ENCODE results near the gene NEDD4L.

The NEDD4L gene

DNA sequence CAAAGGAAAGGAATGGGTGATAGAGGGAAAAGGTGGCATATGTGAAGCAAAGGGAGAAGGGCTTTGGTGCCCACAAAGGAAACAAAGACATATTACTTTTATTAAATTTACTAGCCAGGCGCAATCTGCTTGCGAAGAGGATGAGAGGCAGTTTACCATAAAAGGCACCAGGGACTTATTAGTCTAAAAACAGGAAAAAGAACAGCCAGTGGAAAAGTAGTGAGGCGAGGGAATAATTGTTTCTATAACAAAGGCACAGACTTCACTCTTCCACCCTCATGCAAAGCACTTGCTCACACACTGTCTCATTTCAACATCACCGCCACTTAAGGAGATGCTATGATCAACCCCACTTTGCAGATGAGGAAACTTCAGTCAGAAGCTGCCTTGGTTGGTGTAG, 374.3 kb downstream of the NEDD4L start:
- Histone ChIP-seq H3K79me1 (ENCODE audit: low read length) (no peaks in the 10 kb centered on the region), H3K4ac (ENCODE audit: low read depth, low read length) (no peak overlapping the region), H3K79me2 (ENCODE audit: control insufficient read depth, insufficient read depth, low read length, poor library complexity) (no peaks in the 10 kb centered on the region), H2BK120ac (ENCODE audit: insufficient read depth, low read length, poor library complexity) (no peak overlapping the region), H2BK5ac (ENCODE audit: low read depth, low read length, poor library complexity) (no peak overlapping the region), H3K4me2 (ENCODE audit: low read length) (no peak overlapping the region), H2AFZ (ENCODE audit: insufficient read depth, low read length, poor library complexity) (no peak overlapping the region), H4K91ac (ENCODE audit: low read depth, low read length) (no peak overlapping the region), H3K27me3 (ENCODE audit: insufficient read depth, low read length) (no peaks in the 10 kb centered on the region), H4K12ac (ENCODE audit: low read depth, low read length) (no peak overlapping the region), H3K36me3 (ENCODE audit: control insufficient read depth in 1 of 2, insufficient read depth in 2 of 2, low read length in 2 of 2) (no peaks in the 10 kb centered on the region), H3K23ac (ENCODE audit: low read length) (no peak overlapping the region), H2AK5ac (ENCODE audit: low read length) (no peak overlapping the region), H3K18ac (ENCODE audit: low read length) (no peak overlapping the region), H3K14ac (ENCODE audit: low read length) (no peak overlapping the region), H3K9me3 (ENCODE audit: insufficient read depth, low read depth, low read length) (peaks cover 3% of the 10 kb centered on the region), H3K9ac (ENCODE audit: low read length) (no peak overlapping the region), H2BK12ac (ENCODE audit: low read length) (no peak overlapping the region), H3K27ac (ENCODE audit: low read depth, low read length) (no peak overlapping the region), H3K4me3 (ENCODE audit: low read depth, low read length) (no peak overlapping the region), H4K8ac (ENCODE audit: low read depth, low read length) (no peak overlapping the region), H3K4me1 (ENCODE audit: control insufficient read depth in 1 of 2, insufficient read depth in 2 of 2, low read length in 2 of 2) (no peaks in the 10 kb centered on the region)
- WGBS (ENCODE audit: extremely low coverage, insufficient coverage, insufficient read length) = no CpG with 5 or more reads among the region's 4 CpGs
- DNase-seq = no peak

GRCh38 chr18:58419587-58420199, 375.7 kb downstream of the NEDD4L start:
- H4K91ac ChIP-seq (ENCODE audit: low read depth, low read length) = no peak overlapping the region
- no peak overlapping the region for H2AFZ ChIP-seq (ENCODE audit: insufficient read depth, low read length, poor library complexity)
- H3K9ac ChIP-seq (ENCODE audit: low read length) = no peak overlapping the region
- H3K4me3 ChIP-seq (ENCODE audit: low read depth, low read length) = no peak overlapping the region
- WGBS (ENCODE audit: extremely low coverage, insufficient coverage, insufficient read length) = no CpG with 5 or more reads among the region's 4 CpGs
- no peaks in the 10 kb centered on the region for H3K79me2 ChIP-seq (ENCODE audit: control insufficient read depth, insufficient read depth, low read length, poor library complexity)
- H3K4me1 ChIP-seq (ENCODE audit: control insufficient read depth in 1 of 2, insufficient read depth in 2 of 2, low read length in 2 of 2) = peaks cover 0 to 3% of the 10 kb centered on the region in 2 experiments
- H4K8ac ChIP-seq (ENCODE audit: low read depth, low read length) = no peak overlapping the region
- H2BK5ac ChIP-seq (ENCODE audit: low read depth, low read length, poor library complexity) = no peak overlapping the region
- H2BK120ac ChIP-seq (ENCODE audit: insufficient read depth, low read length, poor library complexity) = no peak overlapping the region
- no peak overlapping the region for H3K18ac ChIP-seq (ENCODE audit: low read length)
- no peak overlapping the region for H3K23ac ChIP-seq (ENCODE audit: low read length)
- no peak overlapping the region for H3K14ac ChIP-seq (ENCODE audit: low read length)
- H3K4ac ChIP-seq (ENCODE audit: low read depth, low read length) = no peak overlapping the region
- DNase-seq = no peak
- no peaks in the 10 kb centered on the region for H3K79me1 ChIP-seq (ENCODE audit: low read length)
- H3K36me3 ChIP-seq (ENCODE audit: control insufficient read depth in 1 of 2, insufficient read depth in 2 of 2, low read length in 2 of 2) = no peaks in the 10 kb centered on the region
- H2BK12ac ChIP-seq (ENCODE audit: low read length) = no peak overlapping the region
- no peak overlapping the region for H2AK5ac ChIP-seq (ENCODE audit: low read length)
- no peak overlapping the region for H3K4me2 ChIP-seq (ENCODE audit: low read length)
- no peak overlapping the region for H3K27ac ChIP-seq (ENCODE audit: low read depth, low read length)
- no peaks in the 10 kb centered on the region for H3K27me3 ChIP-seq (ENCODE audit: insufficient read depth, low read length)
- H4K12ac ChIP-seq (ENCODE audit: low read depth, low read length) = no peak overlapping the region
- H3K9me3 ChIP-seq (ENCODE audit: insufficient read depth, low read depth, low read length) = peaks cover 5% of the 10 kb centered on the region

- Histone ChIP-seq H3K27ac (ENCODE audit: low read depth, low read length) (no peak overlapping the region), H3K27me3 (ENCODE audit: insufficient read depth, low read length) (no peaks in the 10 kb centered on the region), H3K36me3 (ENCODE audit: control insufficient read depth in 1 of 2, insufficient read depth in 2 of 2, low read length in 2 of 2) (no peaks in the 10 kb centered on the region), H4K91ac (ENCODE audit: low read depth, low read length) (no peak overlapping the region), H2AK5ac (ENCODE audit: low read length) (no peak overlapping the region), H2BK12ac (ENCODE audit: low read length) (no peak overlapping the region), H3K18ac (ENCODE audit: low read length) (no peak overlapping the region), H3K14ac (ENCODE audit: low read length) (no peak overlapping the region), H3K4ac (ENCODE audit: low read depth, low read length) (no peak overlapping the region), H3K4me1 (ENCODE audit: control insufficient read depth in 1 of 2, insufficient read depth in 2 of 2, low read length in 2 of 2) (peaks cover 0 to 3% of the 10 kb centered on the region in 2 experiments), H2BK120ac (ENCODE audit: insufficient read depth, low read length, poor library complexity) (no peak overlapping the region), H2AFZ (ENCODE audit: insufficient read depth, low read length, poor library complexity) (no peak overlapping the region), H4K12ac (ENCODE audit: low read depth, low read length) (no peak overlapping the region), H3K79me2 (ENCODE audit: control insufficient read depth, insufficient read depth, low read length, poor library complexity) (no peaks in the 10 kb centered on the region), H3K9me3 (ENCODE audit: insufficient read depth, low read depth, low read length) (peaks cover 1% of the 10 kb centered on the region), H3K79me1 (ENCODE audit: low read length) (no peaks in the 10 kb centered on the region), H2BK5ac (ENCODE audit: low read depth, low read length, poor library complexity) (no peak overlapping the region), H3K4me2 (ENCODE audit: low read length) (no peak overlapping the region), H3K4me3 (ENCODE audit: low read depth, low read length) (no peak overlapping the region), H4K8ac (ENCODE audit: low read depth, low read length) (no peak overlapping the region), H3K9ac (ENCODE audit: low read length) (no peak overlapping the region), H3K23ac (ENCODE audit: low read length) (no peak overlapping the region)
- DNase-seq = no peak
- no CpG with 5 or more reads among the region's 4 CpGs for WGBS (ENCODE audit: extremely low coverage, insufficient coverage, insufficient read length)
Measured at GRCh38 chr18:58426611-58427010, 382.6 kb downstream of the NEDD4L start.

DNA sequence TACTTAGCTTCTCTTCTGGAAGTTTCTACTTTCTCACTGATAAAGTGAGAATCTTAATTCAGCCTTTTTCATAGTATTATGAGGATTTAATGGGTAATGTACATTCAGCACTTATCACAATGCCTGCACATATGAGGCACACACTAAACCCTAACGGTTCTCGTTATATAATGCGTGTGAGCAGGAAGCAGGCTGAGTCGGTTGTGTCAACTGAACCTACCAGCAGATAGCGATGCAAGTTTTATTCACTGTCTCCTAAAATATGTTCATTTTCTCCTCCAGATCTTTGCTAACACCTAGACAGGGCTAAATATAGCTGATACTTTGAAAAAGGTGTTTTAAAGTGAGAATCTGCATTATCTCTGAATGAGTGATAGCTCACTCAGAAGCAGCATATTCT, 383.3 kb downstream of the NEDD4L start:
- H2BK12ac ChIP-seq (ENCODE audit: low read length) = no peak overlapping the region
- no peak overlapping the region for H3K4ac ChIP-seq (ENCODE audit: low read depth, low read length)
- H2BK5ac ChIP-seq (ENCODE audit: low read depth, low read length, poor library complexity) = no peak overlapping the region
- WGBS (ENCODE audit: extremely low coverage, insufficient coverage, insufficient read length) = no CpG with 5 or more reads among the region's 5 CpGs
- H4K8ac ChIP-seq (ENCODE audit: low read depth, low read length) = no peak overlapping the region
- H3K9ac ChIP-seq (ENCODE audit: low read length) = no peak overlapping the region
- H3K23ac ChIP-seq (ENCODE audit: low read length) = no peak overlapping the region
- no peak overlapping the region for H2AFZ ChIP-seq (ENCODE audit: insufficient read depth, low read length, poor library complexity)
- peaks cover 1% of the 10 kb centered on the region for H3K9me3 ChIP-seq (ENCODE audit: insufficient read depth, low read depth, low read length)
- no peak overlapping the region for H4K91ac ChIP-seq (ENCODE audit: low read depth, low read length)
- no peak overlapping the region for H2AK5ac ChIP-seq (ENCODE audit: low read length)
- no peaks in the 10 kb centered on the region for H3K79me2 ChIP-seq (ENCODE audit: control insufficient read depth, insufficient read depth, low read length, poor library complexity)
- H3K79me1 ChIP-seq (ENCODE audit: low read length) = no peaks in the 10 kb centered on the region
- no peak overlapping the region for H3K4me3 ChIP-seq (ENCODE audit: low read depth, low read length)
- no peaks in the 10 kb centered on the region for H3K36me3 ChIP-seq (ENCODE audit: control insufficient read depth in 1 of 2, insufficient read depth in 2 of 2, low read length in 2 of 2)
- peaks cover 0 to 3% of the 10 kb centered on the region in 2 experiments for H3K4me1 ChIP-seq (ENCODE audit: control insufficient read depth in 1 of 2, insufficient read depth in 2 of 2, low read length in 2 of 2)
- H3K14ac ChIP-seq (ENCODE audit: low read length) = no peak overlapping the region
- no peak overlapping the region for H3K4me2 ChIP-seq (ENCODE audit: low read length)
- no peak overlapping the region for H2BK120ac ChIP-seq (ENCODE audit: insufficient read depth, low read length, poor library complexity)
- DNase-seq = no peak
- no peaks in the 10 kb centered on the region for H3K27me3 ChIP-seq (ENCODE audit: insufficient read depth, low read length)
- no peak overlapping the region for H3K18ac ChIP-seq (ENCODE audit: low read length)
- H4K12ac ChIP-seq (ENCODE audit: low read depth, low read length) = no peak overlapping the region
- no peak overlapping the region for H3K27ac ChIP-seq (ENCODE audit: low read depth, low read length)

Measured in trophoblast cell (in vitro differentiated cells and primary cell).